ENCODE data around the gene ADAM17. TPM values are rescaled to one million over a fixed set of nuclear protein-coding genes. Genes with fewer than 3 reads are reported as not detected.
"Not testable (repeated sequence)": the region's sequence is repeated elsewhere in the genome, so short reads cannot be mapped to it uniquely, and the experiment has no call there.

The ADAM17 gene
- total RNA-seq, 2 donors from 2014 or later, result 22.9 to 30.1 TPM

DNA sequence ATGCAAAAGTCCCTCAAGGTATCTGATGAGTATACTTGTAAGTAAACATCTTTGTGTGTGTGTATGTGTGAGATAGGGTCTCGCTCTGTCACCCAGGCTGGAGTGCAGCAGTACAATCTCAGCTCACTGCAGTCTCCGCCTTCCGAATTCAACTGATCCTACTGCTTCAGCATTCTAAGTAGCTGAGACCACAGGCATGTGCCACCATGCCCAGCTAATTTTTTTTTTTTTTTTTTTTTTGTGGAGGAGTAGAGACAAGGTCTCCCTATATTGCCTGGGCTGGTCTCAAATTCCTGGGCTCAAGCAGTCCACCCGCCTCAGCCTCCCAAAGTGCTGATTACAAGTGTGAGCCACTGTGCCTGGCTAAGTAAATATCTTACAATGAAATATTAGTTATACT is 23.2 kb downstream of the ADAM17 start:
- H3K27me3 Mint-ChIP-seq (ENCODE audit: low read depth), result no peaks in the 10 kb centered on the region
- ATAC-seq (replicated peaks in 1 of 2), result no peak
- H3K4me3 Mint-ChIP-seq, result no peak overlapping the region
- H3K9me3 Mint-ChIP-seq, result no peaks in the 10 kb centered on the region
- H3K27ac Mint-ChIP-seq, result no peak overlapping the region
- H3K4me1 Mint-ChIP-seq (ENCODE audit: low read depth), result peaks cover under 1% of the 10 kb centered on the region
- H3K36me3 Mint-ChIP-seq (ENCODE audit: insufficient read depth in 2 of 2), result peaks cover 3 to 12% of the 10 kb centered on the region in 2 donors
- DNase-seq, result no peak

- no peaks in the 10 kb centered on the region for H3K4me1 Mint-ChIP-seq (ENCODE audit: low read depth)
- peaks cover 4 to 17% of the 10 kb centered on the region in 2 donors for H3K36me3 Mint-ChIP-seq (ENCODE audit: insufficient read depth in 2 of 2)
- ATAC-seq (replicated peaks in 1 of 2) (no peak), DNase-seq (no peak)
- no peaks in the 10 kb centered on the region for H3K9me3 Mint-ChIP-seq
- H3K27me3 Mint-ChIP-seq (ENCODE audit: low read depth), result no peaks in the 10 kb centered on the region
- no peak overlapping the region for H3K4me3 Mint-ChIP-seq
- no peak overlapping the region for H3K27ac Mint-ChIP-seq
These were observed 27.4 kb downstream of the ADAM17 start for GRCh38 chr2:9527995-9528787.

GRCh38 chr2:9525266-9525665 is 30.4 kb downstream of the ADAM17 start:
- H3K4me1 Mint-ChIP-seq (ENCODE audit: low read depth), result no peaks in the 10 kb centered on the region
- DNase-seq, result no peak
- H3K4me3 Mint-ChIP-seq, result no peak overlapping the region
- H3K9me3 Mint-ChIP-seq, result no peaks in the 10 kb centered on the region
- no peak overlapping the region for H3K27ac Mint-ChIP-seq
- ATAC-seq (replicated peaks in 1 of 2), result no peak
- H3K36me3 Mint-ChIP-seq (ENCODE audit: insufficient read depth in 2 of 2), result peaks cover 4 to 22% of the 10 kb centered on the region in 2 donors
- H3K27me3 Mint-ChIP-seq (ENCODE audit: low read depth), result no peaks in the 10 kb centered on the region

DNA sequence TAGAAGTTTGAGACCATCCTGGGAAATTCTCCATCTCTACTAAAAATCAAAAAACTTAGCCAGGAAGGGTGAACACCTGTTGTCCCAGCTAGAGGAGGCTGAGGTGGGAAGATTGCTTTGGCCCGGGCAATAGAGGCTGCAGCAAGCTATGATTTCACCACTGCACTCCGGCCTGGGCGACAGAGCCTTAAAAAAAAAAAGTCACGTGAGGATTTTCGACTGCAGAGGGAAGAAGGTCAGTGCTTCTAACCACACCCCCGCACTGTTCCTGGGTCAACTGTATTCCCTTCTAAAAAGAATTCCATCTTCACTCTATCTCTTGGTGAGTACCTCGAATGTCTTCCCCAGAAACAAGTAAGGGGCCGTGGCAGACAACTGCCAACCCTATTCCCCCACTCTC is 31.3 kb downstream of the ADAM17 start:
- Mint-ChIP-seq H3K36me3 (ENCODE audit: insufficient read depth in 2 of 2) (peaks cover 6 to 23% of the 10 kb centered on the region in 2 donors), H3K27ac (no peak overlapping the region), H3K9me3 (no peaks in the 10 kb centered on the region), H3K27me3 (ENCODE audit: low read depth) (no peaks in the 10 kb centered on the region), H3K4me3 (no peak overlapping the region), H3K4me1 (ENCODE audit: low read depth) (no peaks in the 10 kb centered on the region)
- ATAC-seq (replicated peaks in 1 of 2), result no peak
- no peak for DNase-seq

DNA sequence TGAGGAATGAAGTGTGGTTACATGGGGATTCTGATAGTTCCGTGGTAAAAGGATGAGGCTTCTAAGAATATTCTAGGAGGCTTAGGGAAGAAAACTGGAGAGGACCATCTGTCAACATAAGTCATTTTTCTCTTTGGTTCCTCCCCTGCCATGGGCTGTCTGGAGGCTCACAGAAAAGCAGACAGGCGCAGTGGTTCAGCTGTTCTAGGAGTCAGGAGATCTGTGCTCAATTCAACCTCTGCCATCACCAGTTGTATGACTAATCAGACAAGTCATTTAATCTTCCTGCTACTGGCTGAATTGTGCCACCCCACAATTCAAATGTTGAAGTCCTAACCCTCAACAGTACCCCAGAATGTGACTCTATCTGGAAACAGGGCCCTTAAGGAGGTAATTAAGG is 36.4 kb downstream of the ADAM17 start:
- Mint-ChIP-seq H3K36me3 (ENCODE audit: insufficient read depth in 2 of 2) (peaks cover 10 to 19% of the 10 kb centered on the region in 2 donors), H3K4me1 (ENCODE audit: low read depth) (no peaks in the 10 kb centered on the region), H3K4me3 (no peak overlapping the region), H3K27me3 (ENCODE audit: low read depth) (no peaks in the 10 kb centered on the region), H3K9me3 (no peaks in the 10 kb centered on the region), H3K27ac (no peak overlapping the region)
- ATAC-seq (replicated peaks in 1 of 2) (peak in 1 of 2 donors; percentile 59), DNase-seq (no peak)

DNA sequence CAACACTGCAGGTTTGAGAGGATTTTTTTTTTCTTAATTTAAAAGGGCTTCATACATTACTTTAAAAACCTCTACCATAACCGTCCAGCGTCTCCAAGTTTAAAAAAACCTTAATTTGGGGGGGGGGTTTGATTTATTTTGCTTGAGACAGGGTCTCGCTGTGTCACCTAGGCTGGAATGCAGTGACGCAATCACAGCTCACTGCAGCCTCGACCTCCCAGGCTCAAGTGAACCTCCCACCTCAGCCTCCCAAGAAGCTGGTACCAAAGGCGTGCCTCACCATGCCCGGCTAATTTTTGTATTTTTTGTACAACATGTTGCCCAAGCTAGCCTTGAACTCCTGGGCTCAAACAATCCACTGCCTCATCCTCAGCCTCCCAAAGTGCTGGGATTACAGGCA is 36.9 kb downstream of the ADAM17 start:
- DNase-seq (no peak), ATAC-seq (replicated peaks in 1 of 2) (no peak)
- no peak overlapping the region for H3K4me3 Mint-ChIP-seq
- no peaks in the 10 kb centered on the region for H3K4me1 Mint-ChIP-seq (ENCODE audit: low read depth)
- H3K27me3 Mint-ChIP-seq (ENCODE audit: low read depth), result no peaks in the 10 kb centered on the region
- H3K9me3 Mint-ChIP-seq, result no peaks in the 10 kb centered on the region
- H3K36me3 Mint-ChIP-seq (ENCODE audit: insufficient read depth in 2 of 2), result peaks cover 13 to 20% of the 10 kb centered on the region in 2 donors
- no peak overlapping the region for H3K27ac Mint-ChIP-seq

- no peak for DNase-seq
- peaks cover 11 to 19% of the 10 kb centered on the region in 2 donors for H3K36me3 Mint-ChIP-seq (ENCODE audit: insufficient read depth in 2 of 2)
- H3K4me3 Mint-ChIP-seq, result no peak overlapping the region
- no peaks in the 10 kb centered on the region for H3K4me1 Mint-ChIP-seq (ENCODE audit: low read depth)
- no peaks in the 10 kb centered on the region for H3K9me3 Mint-ChIP-seq
- H3K27ac Mint-ChIP-seq, result no peak overlapping the region
- no peak for ATAC-seq (replicated peaks in 1 of 2)
- H3K27me3 Mint-ChIP-seq (ENCODE audit: low read depth), result no peaks in the 10 kb centered on the region
These were observed 37.5 kb downstream of the ADAM17 start for GRCh38 chr2:9518163-9518562.

DNA sequence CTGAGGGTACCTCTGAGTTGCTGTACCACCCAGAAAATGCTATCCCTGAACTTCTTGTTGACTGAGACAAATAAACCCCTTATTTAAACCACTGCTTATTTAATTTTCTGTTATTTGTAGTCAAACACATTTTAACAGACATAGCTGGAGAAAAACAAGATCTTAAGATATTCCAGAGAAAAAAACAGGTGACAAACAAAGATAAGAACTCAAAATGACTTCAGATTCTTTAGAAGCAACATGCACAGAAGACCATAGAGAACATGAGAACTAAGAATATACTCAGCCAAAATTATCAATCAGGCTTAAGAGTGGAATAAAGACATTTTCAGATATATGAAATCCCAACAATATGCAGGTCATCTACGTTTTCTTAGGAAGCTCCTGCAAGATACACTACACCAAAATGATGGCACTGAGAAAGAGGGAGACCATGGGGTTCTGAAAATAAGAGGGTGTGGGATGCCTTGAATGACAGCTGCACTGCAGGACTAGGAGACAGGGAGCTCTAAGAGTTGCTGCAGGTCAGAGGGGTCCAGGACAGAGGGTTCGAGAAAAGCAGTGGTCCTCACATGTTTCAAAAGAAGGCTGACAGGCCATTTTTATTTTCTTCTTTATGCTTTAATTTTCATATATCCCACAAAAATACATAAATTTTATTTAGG is 38.4 kb downstream of the ADAM17 start:
- H3K27ac Mint-ChIP-seq, result peak overlapping the region; percentile 7

GRCh38 chr2:9513946-9514345 is 41.7 kb downstream of the ADAM17 start:
- not testable (repeated sequence) for H3K27me3 Mint-ChIP-seq (ENCODE audit: low read depth); ATAC-seq (replicated peaks in 1 of 2); DNase-seq; H3K4me3 Mint-ChIP-seq; H3K9me3 Mint-ChIP-seq; H3K4me1 Mint-ChIP-seq (ENCODE audit: low read depth); H3K27ac Mint-ChIP-seq
- peaks cover 7 to 21% of the 10 kb centered on the region in 2 donors for H3K36me3 Mint-ChIP-seq (ENCODE audit: insufficient read depth in 2 of 2)

More for the DNA sequence above, 38.4 kb downstream of the ADAM17 start:
- ATAC-seq (replicated peaks in 1 of 2) (no peak), DNase-seq (no peak)
- Mint-ChIP-seq H3K4me1 (ENCODE audit: low read depth) (no peaks in the 10 kb centered on the region), H3K36me3 (ENCODE audit: insufficient read depth in 2 of 2) (peaks cover 11 to 21% of the 10 kb centered on the region in 2 donors), H3K9me3 (no peaks in the 10 kb centered on the region), H3K27me3 (ENCODE audit: low read depth) (no peaks in the 10 kb centered on the region), H3K4me3 (no peak overlapping the region)

DNA sequence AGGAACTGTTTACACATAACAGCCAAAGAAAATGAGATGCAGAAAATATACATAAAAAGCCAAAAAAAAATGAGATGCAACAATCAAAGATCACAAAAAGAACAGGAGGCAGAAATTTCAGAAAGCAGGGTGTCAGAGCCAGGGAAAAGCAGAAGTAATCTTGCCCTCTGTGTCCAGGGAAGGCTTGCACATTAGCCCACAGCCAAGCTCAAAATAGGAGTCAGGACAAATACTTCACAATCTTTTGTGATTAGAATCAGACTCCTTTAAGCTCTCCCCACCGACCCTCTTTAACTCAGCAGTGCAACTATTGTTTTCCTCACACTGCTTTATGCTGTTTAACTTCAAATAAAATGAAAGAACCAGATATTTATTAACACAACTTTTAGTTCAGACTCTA is 46.7 kb downstream of the ADAM17 start:
- no peak for ATAC-seq (replicated peaks in 1 of 2)
- DNase-seq, result no peak
- Mint-ChIP-seq H3K27ac (no peak overlapping the region), H3K4me1 (ENCODE audit: low read depth) (no peaks in the 10 kb centered on the region), H3K9me3 (no peaks in the 10 kb centered on the region), H3K27me3 (ENCODE audit: low read depth) (no peaks in the 10 kb centered on the region), H3K4me3 (no peak overlapping the region), H3K36me3 (ENCODE audit: insufficient read depth in 2 of 2) (peaks cover under 1 to 13% of the 10 kb centered on the region in 2 donors)

- ATAC-seq (replicated peaks in 1 of 2), result no peak
These were observed 57.4 kb downstream of the ADAM17 start for GRCh38 chr2:9498210-9498609.

DNA sequence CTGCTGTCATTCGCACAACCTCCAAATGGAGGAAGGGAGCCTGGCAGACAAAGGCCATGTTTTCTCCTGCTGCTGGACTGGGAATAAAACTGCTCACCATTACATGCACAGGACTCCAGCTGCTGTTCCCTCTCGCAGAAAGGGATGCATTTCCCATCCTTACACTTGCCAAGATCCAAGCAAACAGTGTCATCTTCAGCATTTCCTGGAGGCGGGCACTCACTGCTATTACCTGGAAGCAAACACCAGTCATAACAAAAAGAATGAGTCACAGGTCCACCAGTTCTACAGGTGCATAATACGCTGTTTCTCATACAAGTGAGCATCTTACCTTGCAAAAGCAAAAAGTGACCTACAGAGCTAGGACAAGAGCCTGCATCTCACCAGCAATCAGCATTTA is 58.6 kb downstream of the ADAM17 start:
- ATAC-seq (replicated peaks in 1 of 2), result peak; percentile 64 to 69
- H3K9me3 Mint-ChIP-seq, result no peaks in the 10 kb centered on the region

More at GRCh38 chr2:9498210-9498609, 57.4 kb downstream of the ADAM17 start:
- Mint-ChIP-seq H3K4me3 (no peak overlapping the region), H3K36me3 (ENCODE audit: insufficient read depth in 2 of 2) (peaks cover 3 to 6% of the 10 kb centered on the region in 2 donors), H3K9me3 (no peaks in the 10 kb centered on the region), H3K27ac (no peak overlapping the region), H3K4me1 (ENCODE audit: low read depth) (peaks cover 37% of the 10 kb centered on the region), H3K27me3 (ENCODE audit: low read depth) (no peaks in the 10 kb centered on the region)
- no peak for DNase-seq

GRCh38 chr2:9494081-9494480 is 61.5 kb downstream of the ADAM17 start:
- DNase-seq (no peak), ATAC-seq (replicated peaks in 1 of 2) (peak; percentile 42 to 53)
- Mint-ChIP-seq H3K36me3 (ENCODE audit: insufficient read depth in 2 of 2) (peaks cover 3 to 6% of the 10 kb centered on the region in 2 donors), H3K4me1 (ENCODE audit: low read depth) (peaks cover 40% of the 10 kb centered on the region), H3K9me3 (no peaks in the 10 kb centered on the region), H3K4me3 (peak overlapping the region in 1 of 2 donors; percentile 56), H3K27me3 (ENCODE audit: low read depth) (no peaks in the 10 kb centered on the region), H3K27ac (peak overlapping the region; percentile 97)

More for the DNA sequence above, 58.6 kb downstream of the ADAM17 start:
- Mint-ChIP-seq H3K36me3 (ENCODE audit: insufficient read depth in 2 of 2) (peaks cover 3 to 6% of the 10 kb centered on the region in 2 donors), H3K27me3 (ENCODE audit: low read depth) (no peaks in the 10 kb centered on the region), H3K27ac (peak overlapping the region; percentile 47), H3K4me1 (ENCODE audit: low read depth) (peaks cover 43% of the 10 kb centered on the region), H3K4me3 (no peak overlapping the region)
- no peak for DNase-seq

All from activated T-cell treated with anti-CD3 and anti-CD28 coated beads, Interleukin-2, amount 50 U/mL, for 72 hours (primary cell).